Thyroid gland (tissue), 4 donors: ENCODE data around the gene NMT1.

Experiments
- CTCF ChIP-seq, 6 experiments: fragments of 200-600 bp in 3 of 6; fragments of 450-650 bp in 3 of 6; sonication (generic) in 3 of 6; IDR thresholded peaks; one replicate each; pipeline ENCODE4 v1.5.1; 2016 to 2019; ENCODE audit warnings: antibody characterized with exemption in 6 of 6, mild to moderate bottlenecking in 2 of 6, inconsistent platforms in 1 of 6, moderate library complexity in 1 of 6
- POLR2A ChIP-seq, 2 donors: fragments of 450-650 bp; IDR thresholded peaks; one replicate each; pipeline ENCODE4 v1.6.1; 2017; ENCODE audit warnings: antibody characterized with exemption in 2 of 2, mild to moderate bottlenecking in 2 of 2, moderate library complexity in 1 of 2

GRCh38 chr17:45135978-45136791, 75.1 kb downstream of the NMT1 start:
- TF ChIP-seq POLR2A (IDR thresholded peaks at IDR 0.05) = no peak
- no peak for TF ChIP-seq CTCF (IDR thresholded peaks at IDR 0.05)
